GM19467 (cell line): Measurements from ENCODE around the gene TUSC2.

Source experiments
- ATAC-seq: cut with Tn5 transposase; IDR thresholded peaks from one replicate; pipeline ENCODE4 v1.9.1; 2021; ENCODE audit warnings: mild to moderate bottlenecking, moderate library complexity; ENCODE audit not compliant: unreplicated experiment

TUSC2 gene

DNA sequence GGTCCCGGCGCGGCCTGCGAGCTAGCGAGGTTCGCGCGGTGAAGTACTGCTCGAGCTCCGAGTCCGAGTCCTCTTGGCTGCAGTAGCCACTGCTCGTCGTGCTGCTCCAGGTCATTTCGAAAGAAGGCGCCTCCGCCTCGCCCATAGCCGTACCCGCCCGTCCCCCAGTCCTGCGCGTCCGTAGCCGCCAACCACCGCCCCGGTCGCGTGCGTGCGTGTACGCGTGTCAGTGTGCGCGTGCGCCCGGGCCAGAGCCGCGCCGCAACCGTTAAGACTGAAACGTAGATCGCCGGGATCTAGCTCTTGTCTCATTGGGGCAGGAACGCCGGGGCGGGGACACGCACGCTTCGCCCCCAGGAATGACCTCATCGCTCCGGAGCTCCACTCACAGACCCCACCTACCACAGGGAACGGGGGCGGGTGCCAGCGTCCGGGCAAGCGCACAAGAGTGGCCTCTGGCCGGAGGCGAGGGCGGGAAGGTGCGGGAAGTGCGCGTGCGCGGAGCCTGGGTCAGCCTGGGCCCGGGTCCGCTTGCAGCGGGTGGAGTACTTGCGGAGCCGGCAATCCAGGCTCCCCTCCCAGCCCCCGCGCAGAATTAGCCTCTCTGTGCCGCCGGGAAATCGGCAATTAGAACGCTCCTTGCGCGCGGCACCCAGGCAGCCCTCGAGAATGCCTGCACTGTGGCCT lies 9.3 kb upstream of the TUSC2 start:
- peak; percentile 68 for ATAC-seq

DNA sequence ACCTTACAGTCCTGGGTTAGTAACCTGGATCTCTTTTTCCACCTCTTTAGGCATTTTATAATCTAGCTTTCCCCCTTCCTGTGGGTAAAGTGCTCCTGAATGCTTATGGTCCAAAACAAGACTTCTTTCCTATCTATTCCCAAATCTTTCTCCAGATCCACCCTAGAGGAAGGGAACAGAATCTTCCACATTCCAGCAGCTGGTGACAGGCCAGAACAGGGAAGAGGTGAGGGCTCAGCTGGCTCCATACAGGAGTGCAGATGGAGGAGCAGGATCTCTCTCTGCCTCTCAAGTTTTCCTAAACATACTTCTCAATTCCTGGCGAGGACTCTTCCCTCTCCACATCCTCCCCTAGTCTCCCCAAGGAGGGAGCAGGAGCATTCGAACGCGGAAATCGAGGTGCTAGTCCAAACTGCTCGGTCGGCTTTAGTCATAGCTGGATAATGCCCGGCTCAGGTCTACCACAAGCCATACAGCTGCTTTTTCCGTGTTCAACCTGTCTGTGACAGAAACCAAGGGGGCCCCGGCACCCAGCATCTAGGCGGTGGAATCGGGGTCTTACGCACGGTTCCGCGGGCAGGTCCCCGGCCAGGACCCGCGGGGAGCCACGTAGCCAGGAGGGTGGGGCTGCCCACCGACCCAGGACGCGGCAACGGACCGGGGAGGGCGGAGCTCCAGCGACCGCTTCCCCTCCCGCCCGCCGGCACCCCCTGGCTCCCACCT lies 8.6 kb upstream of the TUSC2 start:
- ATAC-seq, result peak; percentile 32

DNA sequence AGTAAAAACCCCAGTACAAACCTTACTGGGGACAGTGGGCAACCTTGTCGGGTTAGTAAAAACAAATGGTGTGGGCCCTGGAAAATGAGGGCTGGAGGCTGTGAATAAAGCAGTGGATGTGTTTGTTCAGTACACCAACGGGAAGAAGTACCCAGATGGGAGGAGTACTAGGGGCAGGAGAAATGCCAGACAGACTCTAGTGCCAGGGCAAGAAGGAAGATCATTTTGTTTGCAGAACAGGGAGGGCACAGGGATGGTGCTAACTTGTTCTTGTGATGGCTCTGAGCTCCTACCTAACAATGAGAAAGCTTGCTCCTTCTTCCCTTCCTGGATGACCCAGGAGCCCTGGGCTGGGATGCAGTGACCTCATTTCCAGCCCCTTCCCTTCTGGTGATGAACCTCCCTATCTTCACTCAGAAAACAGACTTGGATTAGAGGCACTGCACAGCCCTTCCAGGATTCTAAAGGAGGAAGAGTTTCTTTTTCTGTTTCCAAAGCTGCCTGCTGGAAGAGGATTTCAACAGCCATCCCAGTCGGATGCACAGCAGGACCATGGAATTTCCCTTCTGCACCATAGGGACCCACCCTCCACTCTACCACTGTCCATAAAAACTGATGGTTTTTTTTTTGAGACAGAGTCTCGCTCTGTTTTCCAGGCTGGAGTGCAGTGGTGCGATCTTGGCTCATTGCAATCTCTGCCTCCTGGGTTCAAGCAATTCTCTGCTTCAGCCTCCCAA lies 6.5 kb upstream of the TUSC2 start:
- ATAC-seq, result no peak

GRCh38 chr3:50333744-50334328 lies 5.8 kb upstream of the TUSC2 start:
- ATAC-seq, result no peak

- no peak for ATAC-seq
Measured at GRCh38 chr3:50331364-50331907, 3.4 kb upstream of the TUSC2 start.

DNA sequence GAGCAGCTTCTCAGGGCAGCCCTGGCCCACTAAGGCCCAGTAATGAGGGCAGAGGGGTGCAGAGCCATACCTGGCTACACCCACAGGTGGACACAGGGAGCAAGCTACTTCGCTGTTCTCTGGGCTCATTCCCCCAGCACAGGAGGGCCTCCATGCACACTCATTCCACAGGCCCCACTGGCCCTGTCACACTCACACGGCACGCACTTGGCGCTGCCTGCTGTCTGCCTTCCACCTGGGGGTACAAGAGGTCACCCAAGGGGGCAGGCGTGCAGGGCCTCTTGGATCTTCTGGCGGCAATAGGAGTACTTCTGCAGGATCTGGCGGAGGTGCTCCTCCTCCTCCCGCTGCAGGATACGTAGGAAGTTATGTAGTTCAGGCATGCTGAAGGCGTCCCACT lies 2.3 kb upstream of the TUSC2 start:
- no peak for ATAC-seq

- no peak for ATAC-seq
Measured at GRCh38 chr3:50327129-50327528, 894 bp downstream of the TUSC2 start.

DNA sequence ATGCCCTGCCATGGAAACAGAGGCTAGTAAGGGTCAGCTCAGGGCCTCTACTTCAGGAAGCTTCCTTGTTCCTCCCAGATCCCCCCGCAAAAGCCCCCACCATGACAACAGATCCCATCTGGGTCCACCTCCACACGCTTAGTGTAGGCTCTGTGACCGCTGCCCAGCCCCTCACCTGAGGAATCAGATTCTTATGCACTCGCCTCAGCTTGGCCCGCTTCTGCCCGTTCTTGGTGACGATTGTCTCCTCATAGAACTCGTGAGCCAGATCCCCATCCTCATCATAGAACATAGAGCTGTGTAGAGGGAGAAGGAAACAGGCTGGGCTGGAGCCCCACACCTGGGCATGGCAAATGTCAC lies 1.9 kb downstream of the TUSC2 start:
- no peak for ATAC-seq

DNA sequence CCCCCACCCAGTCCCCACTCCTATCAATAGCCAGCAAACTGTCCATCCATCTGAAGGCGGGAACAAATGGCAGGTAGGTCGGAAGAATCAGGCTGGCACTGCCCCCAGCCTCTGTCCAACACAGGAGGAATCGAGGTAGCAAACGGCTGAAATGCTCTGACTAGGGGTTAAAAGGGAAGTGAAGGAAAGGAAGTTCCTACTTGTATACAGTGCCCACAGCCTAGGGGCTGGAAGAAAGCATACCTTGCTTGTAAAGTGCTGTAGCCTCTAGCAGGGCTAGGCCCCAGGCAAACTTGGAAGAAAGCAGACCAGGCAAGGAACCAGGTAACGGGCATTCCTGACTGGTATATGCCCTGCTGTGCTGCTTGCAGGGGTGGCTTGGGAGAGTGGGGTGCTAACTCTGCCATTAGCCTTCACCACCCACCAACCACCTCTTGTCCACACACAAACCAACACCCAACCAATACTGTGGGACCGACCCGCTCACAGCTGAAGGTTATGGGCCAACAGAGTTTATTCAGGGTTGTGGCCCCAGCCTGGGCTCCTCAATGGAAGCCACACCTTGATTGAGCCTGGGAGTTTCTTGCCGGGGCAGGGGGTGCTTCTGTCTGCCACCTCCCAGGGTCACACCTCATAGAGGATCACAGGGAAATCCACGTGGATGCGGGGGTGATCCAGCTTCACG lies 2.4 kb downstream of the TUSC2 start:
- ATAC-seq, result no peak

GRCh38 chr3:50325113-50325480 lies 2.9 kb downstream of the TUSC2 start:
- no peak for ATAC-seq

GRCh38 chr3:50324351-50325112 lies 3.5 kb downstream of the TUSC2 start:
- no peak for ATAC-seq

DNA sequence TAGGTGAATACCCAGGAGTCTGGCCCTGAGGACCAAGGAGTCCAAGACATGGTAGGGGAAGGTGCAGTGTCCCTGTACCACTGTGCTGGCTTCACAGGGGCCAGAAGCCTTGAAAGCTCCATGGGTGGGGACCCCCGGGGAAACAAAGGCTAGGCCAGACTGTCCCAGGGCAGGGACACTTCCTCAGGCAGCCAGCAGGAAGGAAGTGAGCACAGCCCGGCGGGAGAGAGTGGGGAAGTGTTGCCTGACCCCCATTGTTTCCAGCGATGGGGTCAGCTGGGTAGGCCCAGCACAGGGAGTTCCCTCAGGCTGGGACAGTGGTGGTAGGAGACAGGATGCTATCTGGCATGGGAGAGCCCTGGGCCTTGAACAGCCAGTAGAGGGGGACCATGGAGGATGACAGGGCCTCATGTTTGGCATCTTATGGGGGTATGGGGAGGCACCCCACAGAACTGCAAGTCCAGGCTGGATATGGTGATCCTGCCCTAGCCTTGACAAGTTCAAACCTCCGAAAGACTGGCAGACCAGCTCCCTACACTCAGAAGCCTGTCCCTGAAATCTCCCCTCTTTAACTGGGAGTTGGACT lies 4.3 kb downstream of the TUSC2 start:
- no peak for ATAC-seq

- no peak for ATAC-seq
Measured at GRCh38 chr3:50323092-50323600, 4.9 kb downstream of the TUSC2 start.

DNA sequence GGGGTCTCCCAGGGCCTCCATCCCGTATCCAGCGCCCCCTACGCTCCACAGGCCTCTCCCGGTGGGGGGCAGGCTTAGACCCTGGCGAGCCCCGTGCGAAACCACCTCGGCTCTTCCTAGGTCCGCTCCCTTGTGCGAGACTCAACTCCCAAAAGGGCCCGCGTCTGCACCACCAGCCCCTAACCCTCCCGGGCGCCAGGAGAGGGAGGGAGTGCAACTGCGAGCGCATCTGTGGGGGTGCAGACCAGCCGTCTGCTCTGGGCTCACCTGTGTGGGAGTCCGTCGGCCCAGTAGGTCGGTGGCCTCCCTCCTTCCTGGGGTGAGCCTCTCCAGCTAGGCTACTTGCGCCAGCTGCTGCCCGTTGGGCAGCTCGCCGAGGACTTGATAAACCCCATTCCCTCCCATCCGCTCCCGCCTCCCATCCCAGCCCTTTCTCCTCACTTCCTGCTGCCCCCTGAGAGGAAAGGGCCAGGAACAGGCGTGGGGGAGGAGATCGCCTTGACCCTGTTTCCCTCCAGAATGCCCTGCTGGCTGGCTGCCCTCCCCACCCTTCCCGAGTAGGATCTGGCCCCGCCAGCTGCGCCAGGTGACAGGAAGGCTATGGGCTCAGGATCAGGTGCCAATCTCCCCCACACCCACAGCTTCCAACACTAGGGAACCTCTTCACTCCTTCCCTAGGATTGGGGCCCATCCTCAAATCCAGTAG lies 5.5 kb downstream of the TUSC2 start, which contains the start of gene HYAL2:
HYAL2 (minus strand) TSS at position 360 of the 706 bp plus-strand sequence. CDS start 2,256 bp downstream, outside the sequence.
- ATAC-seq, result no peak

- ATAC-seq, result no peak
Measured at GRCh38 chr3:50322115-50322385, 6.0 kb downstream of the TUSC2 start.

GRCh38 chr3:50321336-50322114 lies 6.5 kb downstream of the TUSC2 start:
- ATAC-seq, result peak; percentile 70

- peak; percentile 33 for ATAC-seq
Measured at GRCh38 chr3:50320853-50321335, 7.1 kb downstream of the TUSC2 start.
